Stimulated activated CD8-positive, alpha-beta memory T cell treated with anti-CD3 and anti-CD28 coated beads, Interleukin-4, amount 100 ng/mL, for 24 hours (primary cell): Measurements from ENCODE around the gene SNRPD3.
"Not testable (repeated sequence)": the region's sequence is repeated elsewhere in the genome, so short reads cannot be mapped to it uniquely, and the experiment has no call there.

Experiments
- DNase-seq: peaks from one replicate; pipeline ENCODE4 v3.0.0-alpha.2; 2020; ENCODE audit warnings: low read depth

Gene SNRPD3

GRCh38 chr22:24532075-24532474, 23.7 kb upstream of the SNRPD3 start:
- no peak for DNase-seq

DNA sequence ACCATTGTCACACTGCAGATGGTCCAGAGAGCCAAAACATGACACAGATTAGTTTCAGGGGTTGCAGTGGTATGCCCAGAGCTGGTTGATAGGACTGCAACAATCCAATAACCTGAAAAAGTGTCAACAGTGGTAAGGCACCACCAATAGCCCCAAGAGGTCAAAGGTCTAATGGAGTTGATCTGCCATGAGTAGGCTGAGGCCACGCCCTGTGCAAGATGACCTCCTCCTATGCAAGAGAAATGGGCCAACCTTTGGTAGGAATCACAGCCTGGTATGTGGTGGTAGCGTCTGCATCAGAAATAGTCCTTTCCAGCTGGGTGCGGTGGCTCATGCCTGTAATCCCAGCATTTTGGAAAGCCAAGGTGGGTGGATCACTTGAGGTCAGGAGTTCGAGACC, 20.5 kb upstream of the SNRPD3 start:
- no peak for DNase-seq

GRCh38 chr22:24536089-24536488, 19.7 kb upstream of the SNRPD3 start:
- DNase-seq = no peak

- no peak for DNase-seq
Measured at GRCh38 chr22:24540470-24540869, 15.3 kb upstream of the SNRPD3 start.

DNA sequence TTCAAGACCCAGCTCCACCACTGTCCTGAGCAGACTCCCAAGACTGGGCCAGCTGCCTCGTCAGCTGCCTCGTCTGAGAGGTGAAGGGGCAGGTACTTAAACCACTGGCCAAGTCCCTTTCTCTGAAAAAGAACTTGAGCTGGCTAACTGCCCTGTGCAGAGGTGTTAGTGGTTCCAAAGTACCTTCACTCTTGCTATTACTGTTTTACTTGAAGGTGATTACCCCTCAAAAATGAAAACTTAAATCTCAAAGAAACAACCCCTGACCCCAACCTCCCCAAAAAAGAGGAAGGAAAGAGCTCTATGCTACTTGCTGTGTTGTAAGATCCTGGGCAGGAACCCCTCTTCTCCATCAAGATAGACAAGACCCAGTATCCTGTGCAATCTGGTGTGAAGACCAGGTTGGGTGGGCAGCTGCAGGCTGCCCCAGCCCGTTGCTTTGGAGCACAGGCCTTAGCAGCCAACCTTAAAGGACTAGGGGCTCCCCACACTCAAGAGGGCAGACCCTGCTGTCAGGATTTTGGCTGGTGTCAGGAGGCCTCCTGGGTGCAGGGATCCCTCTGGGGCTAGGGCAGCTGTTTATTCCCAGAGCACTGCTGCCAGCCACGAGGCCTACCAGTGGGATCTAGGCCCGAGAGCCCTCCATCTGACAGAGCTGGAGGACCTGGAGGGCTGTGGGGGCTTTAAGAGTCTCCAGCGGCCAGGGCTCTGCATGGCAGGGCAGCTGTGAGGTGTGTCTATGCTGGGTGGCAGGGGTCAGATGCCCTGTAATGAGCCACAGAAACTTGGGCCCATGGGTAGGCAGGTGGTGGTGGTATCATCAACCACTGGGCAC, 13.9 kb upstream of the SNRPD3 start:
- no peak for DNase-seq

DNA sequence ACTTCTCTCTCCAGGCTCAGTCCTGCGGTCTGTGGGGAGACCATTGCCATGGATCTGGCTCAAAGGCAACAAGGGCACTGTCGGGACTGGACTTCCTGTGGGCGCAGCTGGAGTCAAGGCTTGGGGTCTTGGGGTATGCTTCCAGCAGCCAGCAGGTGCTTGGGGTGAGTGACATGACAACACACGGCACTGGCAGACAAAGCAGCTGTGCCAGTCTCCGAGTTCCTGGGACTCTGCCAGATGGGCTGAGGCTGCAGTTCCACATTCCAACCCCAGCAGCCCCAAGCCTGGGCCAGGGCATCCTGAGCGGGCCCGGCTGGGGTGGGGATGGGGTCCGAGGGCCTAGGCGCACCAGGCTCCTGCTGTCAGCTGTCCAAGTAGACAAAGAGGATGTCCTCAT, 13.2 kb upstream of the SNRPD3 start:
- no peak for DNase-seq

- no peak for DNase-seq
Measured at GRCh38 chr22:24543185-24543601, 12.6 kb upstream of the SNRPD3 start.

DNA sequence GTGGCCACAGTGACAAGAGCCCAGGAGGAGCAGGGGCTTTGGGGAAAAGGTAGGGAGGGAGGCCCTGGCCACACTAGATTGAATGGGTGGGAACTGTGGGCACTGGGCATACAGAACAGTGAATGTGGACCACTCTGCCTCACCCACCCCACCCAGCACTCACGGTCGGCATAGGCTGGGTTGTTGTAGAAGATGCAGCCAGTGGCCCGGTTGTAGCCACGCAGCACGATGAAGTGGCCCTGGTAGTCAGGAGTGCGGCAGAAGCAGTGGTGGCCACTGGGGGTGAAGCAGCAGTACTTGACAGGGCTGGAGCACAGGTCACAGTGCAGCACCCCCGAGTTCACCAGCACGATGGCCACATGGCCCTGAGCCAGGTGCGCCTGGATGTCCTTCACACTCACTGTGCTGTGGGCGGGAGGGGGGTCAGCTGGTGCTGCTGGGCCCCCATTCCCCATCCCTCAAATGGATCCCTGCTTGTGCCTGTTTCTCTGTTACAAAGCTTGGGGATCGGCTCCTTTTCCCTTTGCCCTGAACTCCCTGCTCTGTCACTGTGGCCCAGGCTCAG, 12.0 kb upstream of the SNRPD3 start:
- no peak for DNase-seq

DNA sequence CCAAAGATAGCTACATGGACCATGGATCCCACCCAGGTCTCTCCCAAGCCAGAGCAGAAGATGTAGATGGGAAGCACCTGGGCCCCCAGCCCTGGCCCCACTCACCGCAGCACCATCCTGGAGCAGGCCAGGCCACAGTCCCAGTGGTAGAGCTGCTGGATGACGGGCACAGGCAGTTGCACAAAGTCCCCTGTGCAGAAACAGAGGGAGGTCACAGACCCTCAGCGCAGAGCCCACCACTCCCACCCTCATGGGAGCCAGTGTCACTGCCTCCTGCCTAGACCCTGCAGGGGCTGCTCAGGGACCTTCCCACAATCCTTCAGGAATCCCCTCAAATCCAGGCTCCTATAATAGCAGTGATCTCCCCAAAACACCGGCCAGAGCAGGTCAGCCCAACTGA, 7.0 kb upstream of the SNRPD3 start:
- DNase-seq = no peak

GRCh38 chr22:24550028-24550901, 5.5 kb upstream of the SNRPD3 start:
- DNase-seq = no peak

- DNase-seq = no peak
Measured at GRCh38 chr22:24550902-24551435, 4.8 kb upstream of the SNRPD3 start.

DNA sequence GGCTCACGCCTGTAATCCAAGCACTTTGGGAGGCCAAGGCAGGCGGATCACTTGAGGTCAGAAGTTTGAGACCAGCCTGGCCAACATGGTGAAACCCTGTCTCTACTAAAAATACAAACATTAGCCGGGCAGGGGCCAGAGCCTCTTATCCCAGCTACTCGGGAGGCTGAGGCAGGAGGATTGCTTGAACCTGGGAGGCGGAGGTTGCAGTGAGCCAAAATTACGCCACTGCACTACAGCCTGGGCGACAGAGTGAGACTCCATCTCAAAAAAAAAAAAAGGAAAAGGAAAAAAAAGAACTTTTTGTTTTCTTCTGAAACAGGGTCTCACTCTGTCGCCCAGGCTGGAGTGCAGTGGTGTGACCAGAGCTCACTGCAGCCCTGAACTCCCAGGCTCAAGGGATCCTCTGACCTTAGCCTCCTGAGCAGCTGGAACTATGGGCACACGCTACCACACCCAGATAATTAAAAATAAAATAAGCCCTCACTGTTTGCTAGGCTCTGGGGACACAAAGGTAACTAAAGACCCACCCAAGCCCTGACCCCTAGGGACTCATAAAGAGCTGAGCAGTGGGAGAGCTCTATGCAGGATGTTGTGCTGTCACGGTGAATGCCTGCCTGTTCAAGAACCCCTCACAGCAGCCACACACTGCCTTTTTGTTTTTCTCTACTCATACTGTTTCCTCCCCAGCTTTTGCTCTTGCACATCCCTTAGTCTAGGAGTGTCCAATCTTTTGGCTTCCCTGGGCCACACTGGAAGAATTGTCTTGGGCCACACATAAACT, 3.1 kb upstream of the SNRPD3 start:
- not testable (repeated sequence) for DNase-seq

GRCh38 chr22:24553597-24554312, 2.0 kb upstream of the SNRPD3 start:
- DNase-seq = no peak

DNA sequence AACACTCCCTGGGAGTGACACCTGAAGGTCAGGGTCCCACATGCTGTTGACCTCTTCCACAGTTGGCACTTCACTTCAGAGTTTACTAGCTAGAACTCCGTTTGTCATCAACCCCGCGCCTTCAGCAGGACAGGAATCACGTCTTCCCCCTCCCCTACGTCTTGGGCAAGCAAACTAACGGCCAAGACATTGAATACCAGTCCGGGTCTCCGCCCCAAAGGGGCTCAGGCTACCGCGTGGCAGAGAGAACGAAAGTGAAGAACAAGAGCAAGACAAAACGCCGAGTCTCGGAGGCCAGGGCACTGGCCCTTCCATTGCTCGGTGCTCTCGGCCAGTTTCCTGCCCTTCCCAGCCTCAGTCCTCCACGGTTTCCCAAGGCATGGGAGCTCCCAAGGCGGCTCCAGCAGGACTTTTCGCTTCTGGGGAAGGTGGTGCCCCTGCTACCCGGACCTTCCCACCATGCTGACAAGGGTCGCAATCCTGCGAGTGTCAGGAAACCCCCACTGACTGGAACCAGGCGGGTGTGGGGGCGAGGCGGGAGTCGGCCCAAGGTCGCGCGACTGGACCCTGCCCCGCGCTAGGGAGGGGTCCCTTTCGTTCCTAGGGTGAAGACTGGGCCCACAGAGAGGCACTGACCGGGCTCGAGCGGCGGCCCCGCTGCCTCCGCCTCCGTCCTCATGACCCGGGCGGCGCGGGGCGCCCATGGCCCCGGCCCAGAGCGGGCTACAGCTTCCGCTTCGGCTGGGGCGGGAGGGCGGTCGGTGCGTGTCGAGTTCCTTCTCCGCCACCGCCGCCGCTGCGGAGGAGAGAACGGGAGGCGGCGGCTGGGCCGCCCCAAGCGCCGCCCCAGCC, 1.3 kb upstream of the SNRPD3 start, which contains the start of gene GUCD1:
Gene GUCD1 (minus strand): TSS at position 826 of the 852 bp plus-strand sequence. CDS start 147 bp downstream, at position 679.
- peak; percentile 5 for DNase-seq

DNA sequence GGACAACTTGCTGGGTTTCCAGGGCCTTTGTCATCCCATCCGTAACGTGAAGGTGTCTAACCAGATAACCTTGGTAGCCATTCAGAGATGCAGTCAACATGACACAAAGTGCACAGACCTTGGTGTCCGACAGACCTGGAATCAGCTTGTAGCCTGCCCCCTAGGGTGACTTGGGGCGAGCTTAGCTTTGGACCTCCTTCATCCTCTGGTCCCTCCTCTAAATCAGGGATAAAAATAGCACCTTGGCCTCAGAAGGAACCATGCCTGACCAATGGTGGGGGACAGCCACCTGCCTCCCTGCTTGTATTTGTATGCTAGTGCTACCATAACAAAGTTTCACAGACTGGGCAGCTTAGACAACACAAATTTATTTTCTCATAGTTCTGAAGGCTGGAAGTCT, 3.7 kb downstream of the SNRPD3 start:
- DNase-seq = no peak

- no peak for DNase-seq
Measured at GRCh38 chr22:24563246-24563645, 7.4 kb downstream of the SNRPD3 start.

- DNase-seq = no peak
Measured at GRCh38 chr22:24564376-24565058, 8.7 kb downstream of the SNRPD3 start.

DNA sequence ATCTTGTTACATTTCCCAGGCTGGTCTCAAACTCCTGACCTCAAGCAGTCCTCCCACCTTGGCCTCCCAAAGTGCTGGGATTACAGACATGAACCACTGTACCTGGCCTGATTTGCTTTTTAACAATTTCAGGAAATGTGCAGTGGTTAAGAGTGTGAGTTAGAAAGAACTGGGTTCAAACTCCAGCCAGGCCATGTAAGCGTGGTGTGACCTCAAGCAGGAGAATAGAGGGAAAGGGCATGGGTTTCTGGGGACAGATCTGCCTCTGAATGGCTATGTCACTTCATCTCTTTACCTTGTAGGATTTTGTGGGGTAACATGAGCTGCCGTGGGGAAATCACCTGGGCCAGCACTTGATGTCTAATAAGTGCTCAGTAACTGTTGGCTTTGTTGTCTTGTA, 9.3 kb downstream of the SNRPD3 start:
- DNase-seq = no peak

DNA sequence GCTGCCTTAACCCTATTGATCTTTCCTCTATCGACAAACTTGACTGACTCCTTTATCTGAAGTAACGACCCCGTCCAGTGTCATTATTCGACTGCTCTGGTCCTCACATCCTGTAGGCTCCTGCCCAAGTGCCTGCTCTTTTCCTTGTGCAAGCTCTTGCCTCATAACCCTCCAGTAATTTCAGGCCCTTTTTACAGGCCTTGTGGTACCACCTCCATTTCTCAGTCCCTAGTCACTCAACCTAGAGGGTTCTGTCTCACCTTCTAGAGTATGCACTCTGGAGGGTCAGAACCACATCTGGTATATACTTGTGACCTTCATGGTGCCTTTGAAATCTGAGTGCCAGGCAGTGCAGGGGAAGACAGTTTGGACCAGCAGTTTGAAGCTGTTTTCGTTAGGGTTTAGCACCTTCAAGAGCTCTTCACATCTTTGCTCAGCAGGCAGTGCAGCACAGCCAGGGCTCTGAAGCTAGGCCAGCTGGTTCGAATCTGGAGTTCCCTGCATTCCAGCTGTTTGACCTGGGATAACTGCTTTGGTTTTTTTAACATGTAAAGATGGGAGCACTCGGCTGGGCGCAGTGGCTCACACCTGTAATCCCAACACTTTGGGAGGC, 11.2 kb downstream of the SNRPD3 start:
- no peak for DNase-seq
